ENCODE measurements around the gene MPEG1.
A peak's percentile ranks its signal among the peaks of the same experiment; 100 is the strongest.

The MPEG1 gene

GRCh38 chr11:59174664-59175033 is 38.1 kb downstream of the MPEG1 start:
- peaks cover 2% of the 10 kb centered on the region for H3K4me1 ChIP-seq
- H3K27ac ChIP-seq: no peak overlapping the region
- no peak overlapping the region for H3K4me3 ChIP-seq (ENCODE audit: low read depth, low read length)
- TF ChIP-seq, protein P1, sequence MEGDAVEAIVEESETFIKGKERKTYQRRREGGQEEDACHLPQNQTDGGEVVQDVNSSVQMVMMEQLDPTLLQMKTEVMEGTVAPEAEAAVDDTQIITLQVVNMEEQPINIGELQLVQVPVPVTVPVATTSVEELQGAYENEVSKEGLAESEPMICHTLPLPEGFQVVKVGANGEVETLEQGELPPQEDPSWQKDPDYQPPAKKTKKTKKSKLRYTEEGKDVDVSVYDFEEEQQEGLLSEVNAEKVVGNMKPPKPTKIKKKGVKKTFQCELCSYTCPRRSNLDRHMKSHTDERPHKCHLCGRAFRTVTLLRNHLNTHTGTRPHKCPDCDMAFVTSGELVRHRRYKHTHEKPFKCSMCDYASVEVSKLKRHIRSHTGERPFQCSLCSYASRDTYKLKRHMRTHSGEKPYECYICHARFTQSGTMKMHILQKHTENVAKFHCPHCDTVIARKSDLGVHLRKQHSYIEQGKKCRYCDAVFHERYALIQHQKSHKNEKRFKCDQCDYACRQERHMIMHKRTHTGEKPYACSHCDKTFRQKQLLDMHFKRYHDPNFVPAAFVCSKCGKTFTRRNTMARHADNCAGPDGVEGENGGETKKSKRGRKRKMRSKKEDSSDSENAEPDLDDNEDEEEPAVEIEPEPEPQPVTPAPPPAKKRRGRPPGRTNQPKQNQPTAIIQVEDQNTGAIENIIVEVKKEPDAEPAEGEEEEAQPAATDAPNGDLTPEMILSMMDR (IDR thresholded peaks at IDR 0.05): no peak
- H3K4me2 ChIP-seq (ENCODE audit: low read length): no peak overlapping the region
- H2AFZ ChIP-seq: no peak overlapping the region
- no peaks in the 10 kb centered on the region for H3K27me3 ChIP-seq (ENCODE audit: control insufficient read depth, insufficient read depth, low read length)
- H3K36me3 ChIP-seq (ENCODE audit: control insufficient read depth, insufficient read depth, low read length): no peaks in the 10 kb centered on the region
- no peaks in the 10 kb centered on the region for H3K9me3 ChIP-seq (ENCODE audit: control insufficient read depth, low read length)
- H3K79me2 ChIP-seq: no peaks in the 10 kb centered on the region
- no peak overlapping the region for H3K9ac ChIP-seq

DNA sequence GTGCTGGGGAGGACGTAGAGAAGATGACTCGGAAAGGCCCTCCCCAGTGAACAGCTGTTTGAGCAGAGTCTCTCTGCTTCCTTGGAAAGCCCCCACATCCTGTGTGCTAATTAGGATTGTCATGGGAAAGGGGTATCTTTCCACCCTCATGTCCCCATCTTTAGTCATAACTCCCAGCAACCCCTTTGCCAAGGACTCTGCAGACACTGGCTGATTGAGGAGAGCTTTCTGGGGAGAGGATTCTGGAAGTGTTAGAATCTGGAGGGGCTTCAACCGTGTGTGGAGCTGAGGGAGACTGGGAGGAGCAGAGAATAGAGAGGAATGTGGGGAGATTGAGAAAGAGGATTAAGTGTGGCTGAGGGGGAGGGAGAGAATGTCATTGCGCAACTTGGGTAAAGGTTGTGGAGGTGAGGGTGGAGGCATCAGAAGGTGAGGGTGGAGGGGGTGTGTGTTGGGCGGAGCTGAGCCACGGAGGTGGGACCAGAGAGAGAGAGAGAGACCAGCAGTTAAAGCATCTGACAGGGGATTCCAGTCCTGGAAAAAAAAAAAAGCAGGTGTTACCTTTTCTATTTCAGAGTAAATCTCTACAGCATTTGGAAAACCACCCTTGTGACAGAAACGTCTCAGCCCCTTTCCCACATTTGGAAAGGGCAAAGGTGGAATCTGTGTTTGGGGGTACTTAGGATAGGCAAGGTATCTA is 38.6 kb downstream of the MPEG1 start:
- H3K9me3 ChIP-seq (ENCODE audit: control insufficient read depth, low read length): no peaks in the 10 kb centered on the region
- H3K27me3 ChIP-seq (ENCODE audit: control insufficient read depth, insufficient read depth, low read length): no peaks in the 10 kb centered on the region
- H3K36me3 ChIP-seq (ENCODE audit: control insufficient read depth, insufficient read depth, low read length): no peaks in the 10 kb centered on the region
- H3K4me2 ChIP-seq (ENCODE audit: low read length): no peak overlapping the region
- H3K79me2 ChIP-seq: no peaks in the 10 kb centered on the region
- peak overlapping the region; percentile 33 for H2AFZ ChIP-seq
- peak overlapping the region; percentile 29 for H3K27ac ChIP-seq
- TF ChIP-seq, protein P1 (IDR thresholded peaks at IDR 0.05): no peak
- H3K4me3 ChIP-seq (ENCODE audit: low read depth, low read length): no peak overlapping the region
- H3K4me1 ChIP-seq: peaks cover 2% of the 10 kb centered on the region
- H3K9ac ChIP-seq: no peak overlapping the region

- Histone ChIP-seq H3K4me2 (ENCODE audit: low read length) (peak overlapping the region; percentile 68), H3K27me3 (ENCODE audit: control insufficient read depth, insufficient read depth, low read length) (no peaks in the 10 kb centered on the region), H3K9me3 (ENCODE audit: control insufficient read depth, low read length) (no peaks in the 10 kb centered on the region), H3K27ac (peak overlapping the region; percentile 29), H3K79me2 (no peaks in the 10 kb centered on the region), H2AFZ (peak overlapping the region; percentile 74), H3K4me1 (peaks cover 2% of the 10 kb centered on the region), H3K9ac (no peak overlapping the region), H3K4me3 (ENCODE audit: low read depth, low read length) (peak overlapping the region; percentile 18), H3K36me3 (ENCODE audit: control insufficient read depth, insufficient read depth, low read length) (no peaks in the 10 kb centered on the region)
- TF ChIP-seq, protein P1 (IDR thresholded peaks at IDR 0.05): no peak
These were observed 39.4 kb downstream of the MPEG1 start for GRCh38 chr11:59173080-59173963.

- Histone ChIP-seq H3K4me1 (peaks cover 2% of the 10 kb centered on the region), H3K4me3 (ENCODE audit: low read depth, low read length) (peak overlapping the region; percentile 64), H3K27me3 (ENCODE audit: control insufficient read depth, insufficient read depth, low read length) (no peaks in the 10 kb centered on the region), H3K27ac (peak overlapping the region; percentile 24), H2AFZ (peak overlapping the region; percentile 74), H3K36me3 (ENCODE audit: control insufficient read depth, insufficient read depth, low read length) (no peaks in the 10 kb centered on the region), H3K9me3 (ENCODE audit: control insufficient read depth, low read length) (no peaks in the 10 kb centered on the region), H3K79me2 (no peaks in the 10 kb centered on the region), H3K4me2 (ENCODE audit: low read length) (peak overlapping the region; percentile 93), H3K9ac (no peak overlapping the region)
- TF ChIP-seq, protein P1 (IDR thresholded peaks at IDR 0.05): no peak
These were observed 40.2 kb downstream of the MPEG1 start for GRCh38 chr11:59172345-59173079.

Measured in parathyroid adenoma (tissue), 2 donors.